Osteocyte (in vitro differentiated cells): Measurements from ENCODE around the gene C1orf35. TPM values are rescaled to one million over a fixed set of nuclear protein-coding genes. Genes with fewer than 3 reads are reported as not detected.

ENCODE experiments used
- DNase-seq: peaks from one replicate; pipeline ENCODE4 v3.0.0; 2021; ENCODE audit warnings: mixed read lengths; ENCODE audit not compliant: unreplicated experiment; ENCODE audit errors: extremely low spot score
- H3K27ac Mint-ChIP-seq: one replicate; pipeline ENCODE4 v1.8.0; 2021; ENCODE audit warnings: mild to moderate bottlenecking, mixed read lengths; ENCODE audit not compliant: unreplicated experiment
- H3K27me3 Mint-ChIP-seq: one replicate; pipeline ENCODE4 v1.8.0; 2021; ENCODE audit warnings: mixed read lengths; ENCODE audit not compliant: unreplicated experiment
- H3K36me3 Mint-ChIP-seq: one replicate; pipeline ENCODE4 v1.8.0; 2021; ENCODE audit warnings: mixed read lengths; ENCODE audit not compliant: unreplicated experiment
- H3K4me1 Mint-ChIP-seq: one replicate; pipeline ENCODE4 v1.8.0; 2021; ENCODE audit warnings: mixed read lengths; ENCODE audit not compliant: unreplicated experiment
- H3K4me3 Mint-ChIP-seq: one replicate; pipeline ENCODE4 v1.8.0; 2021; ENCODE audit warnings: mild to moderate bottlenecking, moderate library complexity, mixed read lengths; ENCODE audit not compliant: unreplicated experiment
- H3K9me3 Mint-ChIP-seq: one replicate; pipeline ENCODE4 v1.8.0; 2021; ENCODE audit warnings: mixed read lengths; ENCODE audit not compliant: unreplicated experiment
- total RNA-seq: library from RNA; stranded (reverse); gene quantifications from 2 replicates; pipeline ENCODE4 v1.2.1, GENCODE V29; 2021
- TF ChIP-seq, protein P1 (sequence below): fragments of 200-600 bp; sonication (generic); IDR thresholded peaks from 2 replicates; pipeline ENCODE4 v1.5.0; 2021; ENCODE audit warnings: antibody characterized with exemption, mild to moderate bottlenecking, moderate library complexity

The C1orf35 gene
- total RNA-seq, 1 donor from 2014 or later: 13.6 TPM

GRCh38 chr1:228136901-228137300, 33.8 kb upstream of the C1orf35 start:
- Mint-ChIP-seq H3K36me3 (no peaks in the 10 kb centered on the region), H3K9me3 (no peaks in the 10 kb centered on the region), H3K27me3 (peaks cover 39% of the 10 kb centered on the region), H3K4me1 (peaks cover 14% of the 10 kb centered on the region), H3K4me3 (no peak overlapping the region), H3K27ac (no peak overlapping the region)
- DNase-seq: no peak
- TF ChIP-seq, protein P1, sequence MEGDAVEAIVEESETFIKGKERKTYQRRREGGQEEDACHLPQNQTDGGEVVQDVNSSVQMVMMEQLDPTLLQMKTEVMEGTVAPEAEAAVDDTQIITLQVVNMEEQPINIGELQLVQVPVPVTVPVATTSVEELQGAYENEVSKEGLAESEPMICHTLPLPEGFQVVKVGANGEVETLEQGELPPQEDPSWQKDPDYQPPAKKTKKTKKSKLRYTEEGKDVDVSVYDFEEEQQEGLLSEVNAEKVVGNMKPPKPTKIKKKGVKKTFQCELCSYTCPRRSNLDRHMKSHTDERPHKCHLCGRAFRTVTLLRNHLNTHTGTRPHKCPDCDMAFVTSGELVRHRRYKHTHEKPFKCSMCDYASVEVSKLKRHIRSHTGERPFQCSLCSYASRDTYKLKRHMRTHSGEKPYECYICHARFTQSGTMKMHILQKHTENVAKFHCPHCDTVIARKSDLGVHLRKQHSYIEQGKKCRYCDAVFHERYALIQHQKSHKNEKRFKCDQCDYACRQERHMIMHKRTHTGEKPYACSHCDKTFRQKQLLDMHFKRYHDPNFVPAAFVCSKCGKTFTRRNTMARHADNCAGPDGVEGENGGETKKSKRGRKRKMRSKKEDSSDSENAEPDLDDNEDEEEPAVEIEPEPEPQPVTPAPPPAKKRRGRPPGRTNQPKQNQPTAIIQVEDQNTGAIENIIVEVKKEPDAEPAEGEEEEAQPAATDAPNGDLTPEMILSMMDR: no peak

DNA sequence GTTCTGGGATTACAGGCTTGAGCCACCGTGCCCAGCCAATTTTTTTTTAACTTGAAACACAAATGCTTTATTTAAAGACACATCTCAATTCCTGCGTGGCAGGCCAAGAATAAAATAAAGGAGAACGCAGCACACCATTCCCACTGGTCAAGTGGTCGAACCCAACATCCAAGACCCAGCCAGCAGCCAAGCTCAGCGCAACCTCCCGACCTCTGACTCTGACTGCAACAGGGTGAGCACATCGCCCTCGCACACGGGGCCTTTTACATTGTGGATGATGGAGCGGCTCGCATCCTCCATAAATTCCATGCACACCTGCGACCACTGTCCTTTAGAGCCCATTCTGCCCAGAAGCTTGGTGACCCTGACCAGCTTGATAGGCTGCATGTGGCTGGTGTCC, 31.5 kb upstream of the C1orf35 start:
- Mint-ChIP-seq H3K9me3 (no peaks in the 10 kb centered on the region), H3K4me1 (peaks cover 9% of the 10 kb centered on the region), H3K27ac (no peak overlapping the region), H3K36me3 (no peaks in the 10 kb centered on the region), H3K4me3 (no peak overlapping the region), H3K27me3 (peaks cover 43% of the 10 kb centered on the region)
- TF ChIP-seq, protein P1: no peak
- no peak for DNase-seq

- Mint-ChIP-seq H3K9me3 (no peaks in the 10 kb centered on the region), H3K4me1 (peaks cover 8% of the 10 kb centered on the region), H3K36me3 (no peaks in the 10 kb centered on the region), H3K4me3 (no peak overlapping the region), H3K27ac (no peak overlapping the region), H3K27me3 (peaks cover 46% of the 10 kb centered on the region)
- DNase-seq: no peak
- TF ChIP-seq, protein P1: no peak
Observed at GRCh38 chr1:228131766-228132165, 28.6 kb upstream of the C1orf35 start.

DNA sequence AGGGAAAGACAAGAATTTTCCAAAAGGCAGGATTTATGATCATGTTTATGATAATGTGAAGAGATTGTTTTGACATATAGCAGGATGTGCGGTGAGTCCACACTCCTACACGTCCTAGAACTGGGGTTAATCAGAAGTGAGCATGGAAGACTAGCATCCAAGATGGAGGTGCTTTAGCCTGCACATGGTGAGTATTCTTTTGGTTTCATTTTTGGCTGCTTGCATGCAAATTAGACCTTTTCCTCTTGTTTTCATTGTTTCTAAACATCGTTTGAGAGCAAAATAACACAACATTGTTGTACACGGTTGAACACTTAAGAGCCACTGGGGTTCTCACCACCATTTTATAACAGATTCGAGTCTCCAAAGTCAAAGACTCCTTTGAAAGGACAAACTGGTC, 22.1 kb upstream of the C1orf35 start:
- TF ChIP-seq, protein P1: no peak
- H3K27me3 Mint-ChIP-seq: peaks cover 51% of the 10 kb centered on the region
- DNase-seq: no peak

DNA sequence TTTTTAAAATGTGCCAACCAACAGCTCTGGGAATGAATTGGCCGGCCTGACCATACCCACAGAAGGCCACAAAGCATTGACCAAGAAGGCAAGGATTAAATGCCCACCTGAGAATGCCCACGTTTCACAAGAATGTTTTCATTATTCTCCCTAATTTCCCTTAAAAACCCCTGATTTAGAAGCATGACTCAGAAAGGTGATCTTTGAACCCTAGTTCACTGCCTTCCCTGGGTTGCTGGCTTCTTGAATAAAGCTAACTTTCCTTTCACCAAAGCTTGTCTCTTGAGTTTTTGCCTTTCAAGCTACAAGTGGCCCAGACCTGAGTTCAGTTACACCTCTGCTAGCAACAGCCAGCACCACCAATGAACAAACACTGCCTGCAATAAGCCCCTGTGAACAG, 20.4 kb upstream of the C1orf35 start:
- H3K27me3 Mint-ChIP-seq: peaks cover 52% of the 10 kb centered on the region
- TF ChIP-seq, protein P1: no peak
- H3K4me1 Mint-ChIP-seq: no peaks in the 10 kb centered on the region
- H3K27ac Mint-ChIP-seq: no peak overlapping the region
- DNase-seq: no peak
- no peak overlapping the region for H3K4me3 Mint-ChIP-seq
- no peaks in the 10 kb centered on the region for H3K9me3 Mint-ChIP-seq
- no peaks in the 10 kb centered on the region for H3K36me3 Mint-ChIP-seq

More for the DNA sequence above, 22.1 kb upstream of the C1orf35 start:
- H3K36me3 Mint-ChIP-seq: no peaks in the 10 kb centered on the region
- no peaks in the 10 kb centered on the region for H3K4me1 Mint-ChIP-seq
- no peak overlapping the region for H3K27ac Mint-ChIP-seq
- H3K4me3 Mint-ChIP-seq: no peak overlapping the region
- no peaks in the 10 kb centered on the region for H3K9me3 Mint-ChIP-seq
